Stimulated activated CD4-positive, alpha-beta T cell treated with anti-CD3 and anti-CD28 coated beads, TNF-alpha, amount 100 ng/mL, for 1 hour (primary cell): Measurements from ENCODE around the gene TSPAN9.

Experiments used
- DNase-seq, 3 donors: peaks; one replicate each; pipeline ENCODE4 v3.0.0-alpha.2; 2020; ENCODE audit warnings: low read depth in 3 of 3, low spot score in 1 of 3

Gene TSPAN9

GRCh38 chr12:3137814-3138445 is 60.8 kb downstream of the TSPAN9 start:
- no peak for DNase-seq

GRCh38 chr12:3138941-3139511 is 61.8 kb downstream of the TSPAN9 start:
- DNase-seq = no peak

- DNase-seq = no peak
Observed at GRCh38 chr12:3139760-3140159, 62.6 kb downstream of the TSPAN9 start.

- no peak for DNase-seq
Observed at GRCh38 chr12:3140284-3140683, 63.1 kb downstream of the TSPAN9 start.

GRCh38 chr12:3141339-3142321 is 64.5 kb downstream of the TSPAN9 start:
- DNase-seq = no peak

- no peak for DNase-seq
Observed at GRCh38 chr12:3142386-3142785, 65.2 kb downstream of the TSPAN9 start.

GRCh38 chr12:3144495-3144894 is 67.3 kb downstream of the TSPAN9 start:
- no peak for DNase-seq

GRCh38 chr12:3145033-3145432 is 67.9 kb downstream of the TSPAN9 start:
- DNase-seq = no peak

GRCh38 chr12:3145546-3146310 is 68.5 kb downstream of the TSPAN9 start:
- no peak for DNase-seq

- no peak for DNase-seq
Observed at GRCh38 chr12:3147260-3147659, 70.1 kb downstream of the TSPAN9 start.

GRCh38 chr12:3148366-3149000 is 71.3 kb downstream of the TSPAN9 start:
- no peak for DNase-seq

GRCh38 chr12:3149515-3150307 is 72.5 kb downstream of the TSPAN9 start:
- no peak for DNase-seq

GRCh38 chr12:3150308-3150670 is 73.1 kb downstream of the TSPAN9 start:
- DNase-seq = no peak

- DNase-seq = no peak
Observed at GRCh38 chr12:3150931-3151835, 74.0 kb downstream of the TSPAN9 start.

GRCh38 chr12:3152011-3152511 is 74.9 kb downstream of the TSPAN9 start:
- DNase-seq = no peak

GRCh38 chr12:3152892-3153291 is 75.7 kb downstream of the TSPAN9 start:
- no peak for DNase-seq

- no peak for DNase-seq
Observed at GRCh38 chr12:3154006-3154405, 76.8 kb downstream of the TSPAN9 start.

GRCh38 chr12:3155702-3156370 is 78.7 kb downstream of the TSPAN9 start:
- DNase-seq = no peak
